Left renal pelvis (tissue), 4 donors: ENCODE results near the gene RDH13. TPM values are rescaled to one million over a fixed set of nuclear protein-coding genes. Genes with fewer than 3 reads are reported as not detected.
"Not testable (repeated sequence)": the region's sequence is repeated elsewhere in the genome, so short reads cannot be mapped to it uniquely, and the experiment has no call there.

Experiments
- DNase-seq, 4 donors: peaks; one replicate each; pipeline ENCODE4 v3.0.0-alpha.2; 2013; ENCODE audit warnings: low read depth in 4 of 4, low spot score in 3 of 4
- polyA plus RNA-seq, 4 donors: library from polyadenylated mRNA; unstranded; fragments of 120-200 nt; gene quantifications; one replicate each; pipeline ENCODE4 v1.2.1, GENCODE V29; 2013; ENCODE audit not compliant: insufficient read length in 4 of 4

The RDH13 gene
- polyA plus RNA-seq, 4 donors, result 9.2 to 25.8 (median 18.7) TPM

GRCh38 chr19:55020351-55020750 is 42.6 kb downstream of the RDH13 start:
- not testable (repeated sequence) for DNase-seq

- no peak for DNase-seq
Measured at GRCh38 chr19:55018633-55019032, 44.3 kb downstream of the RDH13 start.

GRCh38 chr19:55018216-55018615 is 44.7 kb downstream of the RDH13 start:
- no peak for DNase-seq

GRCh38 chr19:55016017-55016416 is 46.9 kb downstream of the RDH13 start:
- no peak for DNase-seq

GRCh38 chr19:55015126-55015525 is 47.8 kb downstream of the RDH13 start:
- DNase-seq, result no peak

- no peak for DNase-seq
Measured at GRCh38 chr19:55014714-55015113, 48.2 kb downstream of the RDH13 start.

GRCh38 chr19:55013596-55013995 is 49.4 kb downstream of the RDH13 start:
- no peak for DNase-seq

- no peak for DNase-seq
Measured at GRCh38 chr19:55012306-55012705, 50.6 kb downstream of the RDH13 start.

- not testable (repeated sequence) for DNase-seq
Measured at GRCh38 chr19:55010561-55010960, 52.4 kb downstream of the RDH13 start.

- DNase-seq, result not testable (repeated sequence)
Measured at GRCh38 chr19:55008781-55009180, 54.2 kb downstream of the RDH13 start.

GRCh38 chr19:55008189-55008588 is 54.8 kb downstream of the RDH13 start:
- DNase-seq, result not testable (repeated sequence)

- not testable (repeated sequence) for DNase-seq
Measured at GRCh38 chr19:55007537-55007936, 55.4 kb downstream of the RDH13 start.

- not testable (repeated sequence) for DNase-seq
Measured at GRCh38 chr19:55006795-55007194, 56.2 kb downstream of the RDH13 start.

GRCh38 chr19:55005684-55006488 is 57.1 kb downstream of the RDH13 start:
- DNase-seq, result peak in 3 of 4 donors; percentile 26 to 31 (median 27)

- DNase-seq, result no peak
Measured at GRCh38 chr19:55000761-55001160, 62.2 kb downstream of the RDH13 start.

- not testable (repeated sequence) for DNase-seq
Measured at GRCh38 chr19:54998751-54999239, 64.2 kb downstream of the RDH13 start.

GRCh38 chr19:54995561-54995960 is 67.4 kb downstream of the RDH13 start:
- DNase-seq, result no peak

Other genes starting within 250 kb of the RDH13 start
- not detected for gene KIR3DL1, start 246.7 kb downstream of the RDH13 start, polyA plus RNA-seq
- not detected for gene KIR2DS4, start 230.5 kb downstream of the RDH13 start, polyA plus RNA-seq
- gene KIR3DL2, start 212.7 kb downstream of the RDH13 start, polyA plus RNA-seq, result not detected
- under 1 TPM; 0.23 to 0.67 (median 0.46) TPM for gene FCAR, start 188.9 kb downstream of the RDH13 start, polyA plus RNA-seq
- under 1 TPM in 2 of 4 donors, not detected in 2; 0.13 to 0.26 TPM for gene NCR1, start 157.0 kb downstream of the RDH13 start, polyA plus RNA-seq
- not detected for gene NLRP7, start 115.6 kb downstream of the RDH13 start, polyA plus RNA-seq
- 10 to 100 TPM in 3 of 4 donors, 1 to 10 TPM in 1; 5.0 to 26.4 (median 14.7) TPM for gene NLRP2, start 96.8 kb downstream of the RDH13 start, polyA plus RNA-seq
- under 1 TPM; 0.39 to 0.72 (median 0.51) TPM for gene GP6, start 24.9 kb downstream of the RDH13 start, polyA plus RNA-seq
- gene EPS8L1, start 12.7 kb upstream of the RDH13 start, polyA plus RNA-seq, result 10 to 100 TPM in 3 of 4 donors, 1 to 10 TPM in 1; 1.5 to 92.9 (median 53.5) TPM
- 100 to 1,000 TPM in 1 of 4 donors, 10 to 100 TPM in 3; 56.8 to 120 (median 69.6) TPM for gene PPP1R12C, start 54.5 kb upstream of the RDH13 start, polyA plus RNA-seq
- 1 to 10 TPM; 4.2 to 9.9 (median 5.7) TPM for gene TNNT1, start 86.1 kb upstream of the RDH13 start, polyA plus RNA-seq
- gene TNNI3, start 94.6 kb upstream of the RDH13 start, polyA plus RNA-seq, result 1 to 10 TPM in 3 of 4 donors, under 1 TPM in 1; 0.57 to 5.4 (median 4.5) TPM
- gene DNAAF3, start 103.5 kb upstream of the RDH13 start, polyA plus RNA-seq, result 10 to 100 TPM in 1 of 4 donors, 1 to 10 TPM in 3; 2.0 to 10.4 (median 7.7) TPM
- under 1 TPM; 0.09 to 0.52 (median 0.29) TPM for gene SYT5, start 117.1 kb upstream of the RDH13 start, polyA plus RNA-seq
- 1 to 10 TPM in 1 of 4 donors, under 1 TPM in 3; 0.11 to 2.8 (median 0.26) TPM for gene PTPRH, start 146.4 kb upstream of the RDH13 start, polyA plus RNA-seq
- 1 to 10 TPM; 2.1 to 5.7 (median 4.0) TPM for gene TMEM86B, start 165.6 kb upstream of the RDH13 start, polyA plus RNA-seq
- gene PPP6R1, start 195.9 kb upstream of the RDH13 start, polyA plus RNA-seq, result 10 to 100 TPM; 30.0 to 58.5 (median 41.8) TPM
- 10 to 100 TPM; 20.7 to 46.5 (median 25.4) TPM for gene HSPBP1, start 217.0 kb upstream of the RDH13 start, polyA plus RNA-seq
- gene BRSK1, start 220.8 kb upstream of the RDH13 start, polyA plus RNA-seq, result 10 to 100 TPM; 12.8 to 20.6 (median 15.5) TPM